Fibroblast of skin of back (primary cell): ENCODE data around the gene DUS4L.

Source experiments
- DNase-seq: peaks from one replicate; pipeline ENCODE4 v3.0.0-alpha.2; 2013

Gene DUS4L

DNA sequence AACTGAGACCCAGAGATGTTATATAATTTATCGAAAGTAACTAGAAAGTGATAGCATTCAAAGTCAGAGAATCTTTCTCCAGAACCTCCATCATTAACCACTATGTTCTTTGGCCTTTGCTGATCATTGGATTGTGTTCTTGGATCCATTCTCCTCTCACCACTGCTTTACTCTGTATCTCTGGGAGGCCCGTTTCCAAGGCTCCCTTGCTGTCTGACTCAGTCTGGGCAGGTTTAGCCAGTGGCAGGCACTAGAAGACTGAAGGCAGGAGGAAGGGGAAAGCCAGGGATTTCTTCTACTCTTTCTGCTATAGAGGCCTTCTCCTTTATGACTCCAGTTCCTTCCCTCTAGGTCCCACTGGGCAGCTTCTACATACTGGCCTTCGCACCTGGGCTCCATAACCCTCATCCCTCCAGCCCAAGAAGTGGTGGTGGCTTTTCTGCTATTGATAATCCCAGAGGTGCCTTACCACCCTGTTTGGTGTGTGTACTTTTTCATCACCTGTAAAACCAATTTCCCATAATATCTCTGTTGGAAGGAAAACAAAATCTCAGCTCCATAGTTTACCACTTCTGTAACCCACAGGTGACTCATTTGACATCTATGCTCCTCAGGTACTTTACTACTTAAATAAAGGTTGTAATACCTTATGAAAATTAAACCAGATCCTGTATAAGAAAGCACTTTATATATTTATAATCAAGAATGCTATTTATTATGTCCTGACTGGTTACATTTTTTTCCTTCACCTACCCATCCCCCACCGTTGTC is 52.3 kb downstream of the DUS4L start:
- no peak for DNase-seq

DNA sequence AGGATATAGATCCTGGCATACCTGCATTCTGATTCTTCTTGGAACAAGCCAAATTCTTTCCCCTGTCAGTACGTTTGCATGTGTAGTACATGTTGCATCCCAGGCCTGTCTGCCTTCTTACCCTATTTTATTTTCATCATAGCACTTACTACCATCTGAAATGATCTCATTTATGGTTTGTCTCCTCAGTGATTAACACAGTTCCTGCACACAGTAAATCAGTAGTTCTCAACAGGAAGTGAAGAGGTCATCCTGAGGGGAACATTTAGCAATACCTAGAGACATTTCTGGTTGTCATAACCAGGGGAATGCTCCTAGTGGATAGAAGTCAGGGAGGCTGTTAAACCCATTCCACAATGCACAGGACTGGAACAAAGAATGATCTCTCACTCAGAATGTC is 58.7 kb downstream of the DUS4L start:
- peak; percentile 29 for DNase-seq

DNA sequence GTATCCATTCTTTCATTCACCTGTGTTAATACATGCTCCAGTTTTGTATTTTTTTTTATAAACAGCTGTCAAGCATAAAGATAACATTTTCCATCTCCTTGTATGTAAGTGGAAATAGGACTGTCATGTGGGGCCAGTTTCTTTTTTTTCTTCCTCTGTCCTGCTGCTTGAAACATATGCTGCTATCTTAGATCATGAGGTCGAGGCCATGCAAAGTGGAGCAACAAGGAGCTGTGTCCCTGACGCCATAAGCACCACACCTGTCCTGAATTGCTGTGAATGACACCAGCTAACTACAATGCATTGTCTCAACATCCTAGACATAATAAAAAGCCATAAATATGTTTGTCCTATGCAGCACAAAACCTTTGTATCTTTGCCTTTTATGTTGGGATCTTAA is 59.1 kb downstream of the DUS4L start:
- no peak for DNase-seq

GRCh38 chr7:107627002-107627401 is 63.2 kb downstream of the DUS4L start:
- no peak for DNase-seq
